Activated naive CD4-positive, alpha-beta T cell treated with anti-CD3 and anti-CD28 coated beads for 36 hours (primary cell): ENCODE measurements around the gene RAD54L2. TPM values are rescaled to one million over a fixed set of nuclear protein-coding genes. Genes with fewer than 3 reads are reported as not detected.

Source experiments
- total RNA-seq, 2 experiments: library from RNA; stranded (reverse); gene quantifications; one replicate each; pipeline ENCODE4 v1.2.3, GENCODE V29; 2021

Gene RAD54L2
- total RNA-seq, 2 experiments from 2014 or later: 23.1 to 24.5 TPM

Other genes with a start within 250 kb of the RAD54L2 start
- gene MANF, start 153.4 kb upstream of the RAD54L2 start, total RNA-seq: 100 to 1,000 TPM in 1 of 2 experiments, 10 to 100 TPM in 1; 91.7 to 108 TPM
- 10 to 100 TPM; 12.8 to 13.5 TPM for gene RBM15B, start 147.4 kb upstream of the RAD54L2 start, total RNA-seq
- gene DCAF1, start 38.7 kb upstream of the RAD54L2 start, total RNA-seq: 10 to 100 TPM; 38.9 to 39.9 TPM
- 10 to 100 TPM; 23.7 to 26.6 TPM for gene TEX264, start 132.5 kb downstream of the RAD54L2 start, total RNA-seq
- under 1 TPM in 1 of 2 experiments, not detected in 1; 0.07 TPM for gene GRM2, start 168.3 kb downstream of the RAD54L2 start, total RNA-seq
- gene IQCF6, start 240.5 kb downstream of the RAD54L2 start, total RNA-seq: not detected